IPS DF 6.9 (cell line): Measurements from ENCODE around the gene SYT17.

Experiments used
- DNase-seq: peaks from one replicate; pipeline ENCODE4 v3.0.0-alpha.2; 2013; ENCODE audit warnings: low read depth, low spot score
- H3K27ac ChIP-seq: one replicate; pipeline ENCODE4 v1.5.1; 2013; ENCODE audit warnings: low read length, control low read depth
- H3K27me3 ChIP-seq: 2 replicates; pipeline ENCODE4 v1.6.1; 2013; ENCODE audit warnings: mild to moderate bottlenecking, low read length; ENCODE audit not compliant: control insufficient read depth, insufficient read depth
- H3K36me3 ChIP-seq: 2 replicates; pipeline ENCODE4 v1.6.1; 2013; ENCODE audit warnings: low read length; ENCODE audit not compliant: control insufficient read depth, insufficient read depth
- H3K4me1 ChIP-seq: 2 replicates; pipeline ENCODE4 v1.6.1; 2013; ENCODE audit warnings: low read length; ENCODE audit not compliant: control insufficient read depth, insufficient read depth
- H3K4me3 ChIP-seq: 2 replicates; pipeline ENCODE4 v1.5.1; 2013; ENCODE audit warnings: mild to moderate bottlenecking, low read length
- H3K9me3 ChIP-seq: 2 replicates; pipeline ENCODE4 v1.6.1; 2013; ENCODE audit warnings: low read length, inconsistent platforms; ENCODE audit not compliant: control insufficient read depth, insufficient read depth
- WGBS: extraction: QIAGEN DNeasy Blood & Tissue Kit; methylation state at CpG from one replicate; pipeline ENCODE4 v1.1.7; 2013; ENCODE audit warnings: mixed read lengths, missing lambda C conversion rate; ENCODE audit not compliant: insufficient read length, insufficient coverage; 5-methylcytosine and 5-hydroxymethylcytosine counted together

Gene SYT17

GRCh38 chr16:19153876-19154275, 14.2 kb upstream of the SYT17 start:
- no peak overlapping the region for H3K4me3 ChIP-seq
- no peak for DNase-seq
- H3K36me3 ChIP-seq = no peaks in the 10 kb centered on the region
- no peak overlapping the region for H3K27ac ChIP-seq
- H3K4me1 ChIP-seq = no peaks in the 10 kb centered on the region
- WGBS = no CpG with 5 or more reads among the region's 4 CpGs
- H3K9me3 ChIP-seq = no peaks in the 10 kb centered on the region
- no peaks in the 10 kb centered on the region for H3K27me3 ChIP-seq

GRCh38 chr16:19162085-19162484, 6.0 kb upstream of the SYT17 start:
- Histone ChIP-seq H3K27ac (no peak overlapping the region), H3K36me3 (no peaks in the 10 kb centered on the region), H3K27me3 (no peaks in the 10 kb centered on the region), H3K9me3 (no peaks in the 10 kb centered on the region), H3K4me3 (no peak overlapping the region), H3K4me1 (no peaks in the 10 kb centered on the region)
- DNase-seq = no peak
- WGBS = no CpG with 5 or more reads among the region's 4 CpGs

GRCh38 chr16:19163215-19163614, 4.8 kb upstream of the SYT17 start:
- no peak for DNase-seq
- H3K4me1 ChIP-seq = no peaks in the 10 kb centered on the region
- no peak overlapping the region for H3K4me3 ChIP-seq
- H3K36me3 ChIP-seq = no peaks in the 10 kb centered on the region
- no peak overlapping the region for H3K27ac ChIP-seq
- H3K9me3 ChIP-seq = no peaks in the 10 kb centered on the region
- WGBS = no CpG with 5 or more reads among the region's 1 CpG
- no peaks in the 10 kb centered on the region for H3K27me3 ChIP-seq

GRCh38 chr16:19164285-19164684, 3.8 kb upstream of the SYT17 start:
- no peaks in the 10 kb centered on the region for H3K36me3 ChIP-seq
- no CpG with 5 or more reads among the region's 4 CpGs for WGBS
- no peak for DNase-seq
- H3K9me3 ChIP-seq = no peaks in the 10 kb centered on the region
- H3K27me3 ChIP-seq = peaks cover under 1% of the 10 kb centered on the region; the same call in 1 of the 2 replicates
- H3K4me3 ChIP-seq = no peak overlapping the region
- H3K27ac ChIP-seq = no peak overlapping the region
- H3K4me1 ChIP-seq = peaks cover under 1% of the 10 kb centered on the region; the same call in 1 of the 2 replicates

- no peak for DNase-seq
- Histone ChIP-seq H3K36me3 (no peaks in the 10 kb centered on the region), H3K27ac (no peak overlapping the region), H3K9me3 (no peaks in the 10 kb centered on the region), H3K4me3 (no peak overlapping the region), H3K4me1 (peaks cover 2% of the 10 kb centered on the region), H3K27me3 (peaks cover 6% of the 10 kb centered on the region; the same call in 1 of the 2 replicates)
- no CpG with 5 or more reads among the region's 5 CpGs for WGBS
These were observed 2.9 kb upstream of the SYT17 start for GRCh38 chr16:19165101-19165500.

GRCh38 chr16:19166500-19166899, 1.5 kb upstream of the SYT17 start:
- Histone ChIP-seq H3K36me3 (no peaks in the 10 kb centered on the region), H3K4me1 (peaks cover 2% of the 10 kb centered on the region), H3K9me3 (no peaks in the 10 kb centered on the region), H3K4me3 (no peak overlapping the region), H3K27me3 (peaks cover 6% of the 10 kb centered on the region; the same call in 1 of the 2 replicates), H3K27ac (no peak overlapping the region)
- WGBS = no CpG with 5 or more reads among the region's 2 CpGs
- no peak for DNase-seq

GRCh38 chr16:19168371-19169081, 486 bp downstream of the SYT17 start:
- Histone ChIP-seq H3K27ac (no peak overlapping the region), H3K4me3 (peak overlapping the region; percentile 96), H3K27me3 (peaks cover 6% of the 10 kb centered on the region; the same call in 1 of the 2 replicates), H3K4me1 (peaks cover 2% of the 10 kb centered on the region), H3K36me3 (no peaks in the 10 kb centered on the region), H3K9me3 (no peaks in the 10 kb centered on the region)
- WGBS = no CpG with 5 or more reads among the region's 68 CpGs
- DNase-seq = no peak

- H3K4me1 ChIP-seq = peaks cover 2% of the 10 kb centered on the region
- no peak for DNase-seq
- peak overlapping the region; percentile 96; the same call in 1 of the 2 replicates for H3K4me3 ChIP-seq
- no peak overlapping the region for H3K27ac ChIP-seq
- no peaks in the 10 kb centered on the region for H3K9me3 ChIP-seq
- no peaks in the 10 kb centered on the region for H3K36me3 ChIP-seq
- peaks cover 6% of the 10 kb centered on the region; the same call in 1 of the 2 replicates for H3K27me3 ChIP-seq
- WGBS = no CpG with 5 or more reads among the region's 19 CpGs
These were observed 1.1 kb downstream of the SYT17 start for GRCh38 chr16:19169082-19169639.

GRCh38 chr16:19170043-19170655, 2.1 kb downstream of the SYT17 start:
- WGBS = no CpG with 5 or more reads among the region's 7 CpGs

GRCh38 chr16:19172098-19172780, 4.2 kb downstream of the SYT17 start:
- H3K27me3 ChIP-seq = peaks cover 6% of the 10 kb centered on the region; the same call in 1 of the 2 replicates
- no peak for DNase-seq
- H3K27ac ChIP-seq = no peak overlapping the region
- peaks cover 2% of the 10 kb centered on the region for H3K4me1 ChIP-seq
- no peaks in the 10 kb centered on the region for H3K9me3 ChIP-seq
- H3K4me3 ChIP-seq = no peak overlapping the region
- H3K36me3 ChIP-seq = no peaks in the 10 kb centered on the region
- no CpG with 5 or more reads among the region's 12 CpGs for WGBS

More at GRCh38 chr16:19170043-19170655, 2.1 kb downstream of the SYT17 start:
- Histone ChIP-seq H3K27me3 (peaks cover 6% of the 10 kb centered on the region; the same call in 1 of the 2 replicates), H3K4me1 (peaks cover 2% of the 10 kb centered on the region), H3K27ac (no peak overlapping the region), H3K9me3 (no peaks in the 10 kb centered on the region), H3K36me3 (no peaks in the 10 kb centered on the region), H3K4me3 (no peak overlapping the region)
- DNase-seq = no peak
